ENCODE results near the gene JPT1.

- TF ChIP-seq, protein P1, sequence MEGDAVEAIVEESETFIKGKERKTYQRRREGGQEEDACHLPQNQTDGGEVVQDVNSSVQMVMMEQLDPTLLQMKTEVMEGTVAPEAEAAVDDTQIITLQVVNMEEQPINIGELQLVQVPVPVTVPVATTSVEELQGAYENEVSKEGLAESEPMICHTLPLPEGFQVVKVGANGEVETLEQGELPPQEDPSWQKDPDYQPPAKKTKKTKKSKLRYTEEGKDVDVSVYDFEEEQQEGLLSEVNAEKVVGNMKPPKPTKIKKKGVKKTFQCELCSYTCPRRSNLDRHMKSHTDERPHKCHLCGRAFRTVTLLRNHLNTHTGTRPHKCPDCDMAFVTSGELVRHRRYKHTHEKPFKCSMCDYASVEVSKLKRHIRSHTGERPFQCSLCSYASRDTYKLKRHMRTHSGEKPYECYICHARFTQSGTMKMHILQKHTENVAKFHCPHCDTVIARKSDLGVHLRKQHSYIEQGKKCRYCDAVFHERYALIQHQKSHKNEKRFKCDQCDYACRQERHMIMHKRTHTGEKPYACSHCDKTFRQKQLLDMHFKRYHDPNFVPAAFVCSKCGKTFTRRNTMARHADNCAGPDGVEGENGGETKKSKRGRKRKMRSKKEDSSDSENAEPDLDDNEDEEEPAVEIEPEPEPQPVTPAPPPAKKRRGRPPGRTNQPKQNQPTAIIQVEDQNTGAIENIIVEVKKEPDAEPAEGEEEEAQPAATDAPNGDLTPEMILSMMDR (IDR thresholded peaks at IDR 0.05): no peak
- no peak for TF ChIP-seq POLR2A (IDR thresholded peaks at IDR 0.05)
Measured at GRCh38 chr17:75093548-75094158, 60.7 kb downstream of the JPT1 start.

Measured in vagina (tissue), 2 donors.